Smooth muscle cell of the brain vasculature (primary cell): ENCODE measurements around the gene QRSL1.
"Not testable (repeated sequence)": the region's sequence is repeated elsewhere in the genome, so short reads cannot be mapped to it uniquely, and the experiment has no call there.

Source experiments
- DNase-seq: peaks from one replicate; pipeline ENCODE4 v3.0.0-alpha.2; 2012; ENCODE audit warnings: low read depth, low spot score

The QRSL1 gene

DNA sequence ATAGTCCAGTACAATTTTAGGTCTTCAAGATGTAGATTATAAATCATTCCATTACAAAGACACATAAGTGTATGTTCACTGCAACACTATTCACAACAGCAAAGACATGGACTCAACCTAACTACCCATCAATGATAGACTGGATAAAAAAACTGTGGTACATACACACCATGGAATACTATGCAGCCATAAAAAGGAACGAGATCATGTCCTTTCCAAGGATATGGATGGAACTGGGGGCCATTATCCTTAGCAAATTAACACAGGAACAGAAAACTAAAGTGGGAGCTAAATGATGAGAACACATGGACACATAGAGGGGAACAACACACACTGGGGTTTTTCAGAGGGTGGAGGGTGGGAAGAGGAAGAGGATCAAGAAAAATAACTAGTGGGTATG is 6.3 kb upstream of the QRSL1 start:
- DNase-seq, result no peak

GRCh38 chr6:106626485-106626884 is 2.9 kb upstream of the QRSL1 start:
- no peak for DNase-seq

DNA sequence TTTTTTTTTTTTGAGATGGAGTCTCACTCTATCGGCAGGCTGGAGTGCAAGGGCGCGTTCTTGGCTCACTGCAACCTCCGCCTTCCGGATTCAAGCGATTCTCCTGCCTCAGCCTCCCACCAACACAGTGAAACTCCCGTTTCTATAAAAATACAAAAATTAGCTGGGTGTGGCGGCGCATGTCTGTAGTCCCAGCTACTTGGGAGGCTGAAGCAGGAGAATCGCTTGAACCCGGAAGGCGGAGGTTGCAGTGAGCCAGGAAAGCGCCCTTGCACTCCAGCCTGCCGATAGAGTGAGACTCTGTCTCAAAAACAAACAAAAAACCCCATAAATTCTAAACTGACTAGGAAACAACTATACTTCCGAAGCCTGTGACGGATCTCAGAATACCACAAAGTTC is 1.6 kb upstream of the QRSL1 start:
- not testable (repeated sequence) for DNase-seq

- DNase-seq, result no peak
Measured at GRCh38 chr6:106628658-106629102, 698 bp upstream of the QRSL1 start.

DNA sequence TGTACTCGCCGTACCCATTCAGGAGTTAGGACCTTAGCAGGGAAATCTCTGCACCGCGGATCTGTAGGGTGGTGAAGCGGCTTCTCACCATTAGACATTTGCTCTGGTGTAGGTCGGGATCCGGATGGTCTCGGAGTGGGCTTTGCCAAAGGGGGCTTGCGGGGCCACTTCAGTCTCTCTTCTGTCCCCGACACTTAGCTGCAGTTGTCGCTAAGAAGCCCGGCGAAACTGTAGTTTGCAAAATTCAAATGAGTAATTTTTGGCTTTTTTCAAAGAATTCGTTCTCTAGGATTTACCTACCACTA is 433 bp downstream of the QRSL1 start:
- DNase-seq, result no peak

DNA sequence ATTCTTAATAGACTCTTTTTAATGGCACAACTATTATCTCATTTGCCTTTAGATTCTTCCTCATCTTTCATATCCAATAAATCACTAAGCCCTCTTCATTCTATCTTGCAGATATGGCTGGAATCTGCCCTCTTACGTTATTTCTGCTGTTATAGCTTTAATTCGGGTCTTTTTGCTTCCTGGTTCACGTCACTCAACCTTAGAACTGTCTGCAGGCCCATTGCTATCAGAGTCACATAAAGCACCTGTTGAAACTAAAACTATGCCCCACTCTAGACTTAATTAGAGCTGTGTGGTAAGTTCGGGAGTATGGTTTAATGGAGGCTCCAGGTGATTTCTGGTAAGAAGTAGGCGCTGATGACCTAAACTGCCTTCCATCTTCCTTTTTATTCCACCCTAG is 988 bp downstream of the QRSL1 start:
- no peak for DNase-seq

- no peak for DNase-seq
Measured at GRCh38 chr6:106631346-106631745, 2.0 kb downstream of the QRSL1 start.

DNA sequence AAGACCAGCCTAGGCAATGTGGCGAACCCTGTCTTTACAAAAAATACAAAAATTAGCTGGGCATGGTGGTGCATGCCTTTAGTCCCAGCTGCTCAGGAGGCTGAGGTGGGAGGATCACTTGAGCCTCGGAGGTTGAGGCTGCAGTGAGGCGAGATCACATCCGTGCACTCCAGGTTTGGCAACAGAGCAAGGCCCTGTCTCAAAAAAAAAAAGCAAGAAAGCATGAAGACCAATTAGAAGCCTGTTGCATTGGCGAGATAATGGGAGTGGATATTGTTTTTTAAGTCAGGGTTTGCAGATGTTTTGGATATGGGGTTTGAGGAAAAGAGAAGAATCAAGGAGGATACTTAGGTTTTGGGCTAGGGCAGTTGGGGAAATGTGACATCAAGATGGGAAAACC is 5.2 kb downstream of the QRSL1 start:
- DNase-seq, result no peak

- no peak for DNase-seq
Measured at GRCh38 chr6:106637051-106637716, 7.8 kb downstream of the QRSL1 start.

DNA sequence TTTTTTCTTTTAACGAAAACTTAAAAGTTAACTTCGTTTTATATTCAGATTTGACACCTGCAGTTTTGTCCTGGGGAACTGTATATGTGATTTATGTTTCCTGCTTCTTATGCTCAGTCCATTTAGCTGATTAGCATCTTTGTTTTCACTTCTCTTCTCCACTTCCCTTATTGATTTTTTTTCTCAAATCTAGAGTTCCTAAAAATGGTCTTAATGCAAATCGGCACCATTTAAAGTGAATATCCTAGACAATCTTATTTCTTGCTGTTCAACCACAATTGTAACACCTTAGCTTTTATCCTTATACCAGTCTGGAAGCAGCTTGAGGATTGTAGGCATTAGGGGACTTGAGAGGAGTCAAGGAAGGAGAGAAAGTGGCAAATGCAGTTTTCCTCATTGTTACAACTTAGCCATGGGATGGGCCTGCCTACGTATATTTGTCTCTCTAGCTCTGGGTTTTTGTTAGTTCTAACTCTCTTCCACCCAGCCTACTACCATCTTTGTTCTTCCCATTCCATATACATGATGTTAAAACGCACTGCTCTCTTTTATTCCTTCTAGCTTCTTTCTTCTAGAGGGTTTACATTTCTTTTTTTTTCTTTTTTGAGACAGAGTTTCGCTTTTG is 8.5 kb downstream of the QRSL1 start:
- no peak for DNase-seq

GRCh38 chr6:106639812-106640211 is 10.4 kb downstream of the QRSL1 start:
- DNase-seq, result no peak

GRCh38 chr6:106642476-106642875 is 13.1 kb downstream of the QRSL1 start:
- no peak for DNase-seq

DNA sequence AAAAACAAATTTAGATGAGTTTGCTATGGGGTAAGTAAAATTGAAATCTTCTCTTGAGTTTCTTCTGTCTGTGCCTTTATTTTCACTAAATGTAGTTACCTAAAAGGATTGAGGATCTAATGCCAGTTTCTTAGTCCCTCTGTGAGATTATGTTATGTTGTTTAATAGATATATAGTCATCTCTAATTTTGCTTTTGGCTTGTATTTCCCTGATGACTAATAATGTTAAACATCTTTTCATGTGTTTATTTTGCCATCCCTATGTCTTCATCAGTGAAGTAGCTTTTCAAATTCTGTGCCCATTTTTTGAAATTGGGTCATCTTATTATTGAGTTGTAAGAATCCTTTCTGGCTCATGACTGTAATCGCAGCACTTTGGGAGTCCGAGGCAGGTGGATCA is 13.7 kb downstream of the QRSL1 start:
- DNase-seq, result no peak

GRCh38 chr6:106648651-106649308 is 19.4 kb downstream of the QRSL1 start:
- DNase-seq, result no peak

DNA sequence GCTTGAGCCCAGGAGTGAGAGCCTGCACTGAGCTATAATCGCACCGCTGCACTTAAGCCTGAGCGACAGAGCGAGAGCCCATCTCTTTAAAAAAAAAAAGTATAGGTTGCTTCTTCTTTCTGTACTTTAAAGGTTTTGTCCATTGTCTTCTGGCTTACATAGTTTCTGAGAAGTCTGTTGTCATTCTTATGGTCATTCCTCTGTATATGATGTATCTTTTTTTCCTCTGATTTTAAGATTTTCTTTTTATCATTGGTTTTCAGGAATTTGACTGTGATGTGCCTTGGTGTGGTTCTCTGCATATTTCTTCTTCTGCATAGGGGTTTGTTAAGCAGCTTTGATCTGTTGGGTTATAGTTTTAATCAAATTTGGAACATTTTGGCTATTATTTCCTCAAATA is 29.1 kb downstream of the QRSL1 start:
- DNase-seq, result no peak

- no peak for DNase-seq
Measured at GRCh38 chr6:106659859-106660258, 30.5 kb downstream of the QRSL1 start.

GRCh38 chr6:106662458-106662857 is 33.1 kb downstream of the QRSL1 start:
- no peak for DNase-seq

DNA sequence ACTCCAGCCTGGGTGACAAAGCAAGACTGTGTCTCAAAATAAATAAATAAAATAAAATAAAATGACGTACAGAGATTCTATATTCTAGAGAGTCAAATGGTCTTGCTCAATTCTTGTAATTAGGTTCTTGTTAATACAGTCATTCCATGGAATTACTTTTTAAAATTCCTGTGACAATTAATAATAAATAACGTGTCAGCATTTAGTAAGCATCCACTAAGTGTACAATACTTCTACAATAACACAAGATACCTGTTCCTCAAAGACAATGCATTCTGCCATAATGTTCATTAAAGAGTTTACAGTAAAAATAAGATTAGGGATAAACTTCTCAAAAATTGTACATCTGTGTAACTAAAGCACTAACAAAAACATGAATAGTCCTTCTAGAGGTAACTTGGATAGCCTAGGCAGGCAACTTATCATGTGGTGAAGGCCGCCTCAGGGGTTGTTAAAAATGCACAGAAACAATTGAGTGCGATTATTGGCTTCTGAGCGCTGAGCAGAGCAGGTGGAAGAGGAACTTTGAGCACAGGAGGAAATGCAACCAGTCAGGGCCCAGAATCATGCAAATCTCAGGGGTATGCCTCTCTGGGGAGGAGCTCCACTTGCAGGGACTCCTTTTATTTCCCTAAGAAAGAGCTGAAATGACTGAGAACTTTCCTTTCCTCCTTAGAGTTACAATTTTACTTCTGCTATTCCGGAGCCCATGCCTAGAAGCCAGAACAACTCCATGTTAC is 37.1 kb downstream of the QRSL1 start:
- no peak for DNase-seq

DNA sequence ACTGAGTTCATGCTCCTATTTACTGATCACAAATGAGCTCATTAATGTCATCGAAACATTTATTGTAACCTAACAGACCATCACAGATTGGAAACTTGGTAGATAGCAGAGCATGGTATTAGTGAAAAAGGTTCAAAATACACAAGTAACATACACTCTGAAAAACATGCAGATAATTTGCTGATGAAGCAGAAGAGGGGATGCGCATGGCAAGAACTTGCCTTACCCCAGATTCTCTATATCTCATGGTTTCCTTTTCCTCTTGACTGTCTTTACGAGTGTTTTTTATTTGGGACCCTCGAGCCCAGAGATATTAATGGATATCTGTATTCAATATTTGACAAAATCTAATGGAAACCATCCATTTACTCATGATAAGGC is 37.6 kb downstream of the QRSL1 start:
- DNase-seq, result no peak

GRCh38 chr6:106670236-106670635 is 40.9 kb downstream of the QRSL1 start:
- no peak for DNase-seq

GRCh38 chr6:106671651-106672050 is 42.3 kb downstream of the QRSL1 start:
- DNase-seq, result no peak

- no peak for DNase-seq
Measured at GRCh38 chr6:106674541-106675229, 45.3 kb downstream of the QRSL1 start.
